ENCODE results near the gene USP31.

Gene USP31, protein sequence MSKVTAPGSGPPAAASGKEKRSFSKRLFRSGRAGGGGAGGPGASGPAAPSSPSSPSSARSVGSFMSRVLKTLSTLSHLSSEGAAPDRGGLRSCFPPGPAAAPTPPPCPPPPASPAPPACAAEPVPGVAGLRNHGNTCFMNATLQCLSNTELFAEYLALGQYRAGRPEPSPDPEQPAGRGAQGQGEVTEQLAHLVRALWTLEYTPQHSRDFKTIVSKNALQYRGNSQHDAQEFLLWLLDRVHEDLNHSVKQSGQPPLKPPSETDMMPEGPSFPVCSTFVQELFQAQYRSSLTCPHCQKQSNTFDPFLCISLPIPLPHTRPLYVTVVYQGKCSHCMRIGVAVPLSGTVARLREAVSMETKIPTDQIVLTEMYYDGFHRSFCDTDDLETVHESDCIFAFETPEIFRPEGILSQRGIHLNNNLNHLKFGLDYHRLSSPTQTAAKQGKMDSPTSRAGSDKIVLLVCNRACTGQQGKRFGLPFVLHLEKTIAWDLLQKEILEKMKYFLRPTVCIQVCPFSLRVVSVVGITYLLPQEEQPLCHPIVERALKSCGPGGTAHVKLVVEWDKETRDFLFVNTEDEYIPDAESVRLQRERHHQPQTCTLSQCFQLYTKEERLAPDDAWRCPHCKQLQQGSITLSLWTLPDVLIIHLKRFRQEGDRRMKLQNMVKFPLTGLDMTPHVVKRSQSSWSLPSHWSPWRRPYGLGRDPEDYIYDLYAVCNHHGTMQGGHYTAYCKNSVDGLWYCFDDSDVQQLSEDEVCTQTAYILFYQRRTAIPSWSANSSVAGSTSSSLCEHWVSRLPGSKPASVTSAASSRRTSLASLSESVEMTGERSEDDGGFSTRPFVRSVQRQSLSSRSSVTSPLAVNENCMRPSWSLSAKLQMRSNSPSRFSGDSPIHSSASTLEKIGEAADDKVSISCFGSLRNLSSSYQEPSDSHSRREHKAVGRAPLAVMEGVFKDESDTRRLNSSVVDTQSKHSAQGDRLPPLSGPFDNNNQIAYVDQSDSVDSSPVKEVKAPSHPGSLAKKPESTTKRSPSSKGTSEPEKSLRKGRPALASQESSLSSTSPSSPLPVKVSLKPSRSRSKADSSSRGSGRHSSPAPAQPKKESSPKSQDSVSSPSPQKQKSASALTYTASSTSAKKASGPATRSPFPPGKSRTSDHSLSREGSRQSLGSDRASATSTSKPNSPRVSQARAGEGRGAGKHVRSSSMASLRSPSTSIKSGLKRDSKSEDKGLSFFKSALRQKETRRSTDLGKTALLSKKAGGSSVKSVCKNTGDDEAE (N-terminal part only)

DNA sequence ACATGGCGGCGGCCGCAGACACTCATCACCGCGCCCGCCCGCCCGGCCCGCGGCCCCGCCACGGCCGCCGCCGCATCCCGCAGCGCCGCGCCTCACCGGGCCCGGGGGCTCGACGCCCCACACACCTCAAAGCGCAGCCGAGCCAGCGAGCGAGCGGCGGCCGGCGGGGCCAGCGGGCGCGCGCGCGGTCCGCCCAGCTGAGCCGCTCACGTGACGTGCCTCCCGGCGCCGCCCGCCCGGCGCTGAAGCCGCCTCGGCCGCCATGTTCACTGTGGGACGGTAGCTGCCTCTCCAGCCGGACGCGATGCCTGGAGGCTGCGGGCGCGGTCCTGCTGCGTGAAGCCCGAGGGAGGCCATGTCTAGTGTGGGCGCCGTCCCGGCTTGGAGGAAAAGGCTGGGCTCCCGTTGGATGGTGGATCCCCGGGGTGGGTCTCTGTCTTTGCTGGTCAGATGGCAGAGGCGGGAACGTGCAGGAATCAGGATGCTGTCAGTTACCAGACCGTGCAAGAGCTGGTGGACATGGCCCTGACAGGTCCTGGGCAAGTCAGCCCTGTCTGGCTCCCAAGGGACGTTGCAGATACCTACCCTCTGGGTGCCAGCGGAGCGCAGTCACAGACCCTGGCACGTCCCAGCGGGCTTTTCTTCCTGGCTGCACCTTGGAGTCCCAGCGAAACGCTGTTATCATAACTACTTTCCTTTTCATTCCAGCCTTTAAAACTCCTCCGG, at the start of gene USP31:
Gene USP31, minus strand, starts transcription at position 186 of the 726 bp plus-strand sequence. Its CDS starts 182 bp downstream, at position 4.
- peak; percentile 86 for DNase-seq

DNA sequence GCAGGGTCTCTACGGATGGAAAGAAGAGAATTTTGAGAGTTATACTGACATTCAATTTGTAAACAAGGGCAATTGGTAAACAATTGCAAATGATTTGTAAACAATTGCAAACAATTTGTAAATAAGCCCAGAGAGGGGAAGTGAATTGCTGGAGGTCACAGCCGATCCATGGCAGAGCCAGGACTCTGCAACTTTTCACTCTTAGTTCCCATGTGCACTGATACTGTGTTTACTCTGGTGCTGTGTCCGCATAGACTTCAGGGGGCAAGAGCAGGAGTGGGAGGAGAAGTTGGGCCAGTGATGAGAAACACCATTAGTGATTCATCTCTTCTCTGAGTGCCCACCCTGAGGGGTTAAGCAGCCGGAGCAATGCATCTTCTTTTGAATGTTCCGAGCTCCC, 47.3 kb upstream of the USP31 start:
- DNase-seq, result no peak

DNA sequence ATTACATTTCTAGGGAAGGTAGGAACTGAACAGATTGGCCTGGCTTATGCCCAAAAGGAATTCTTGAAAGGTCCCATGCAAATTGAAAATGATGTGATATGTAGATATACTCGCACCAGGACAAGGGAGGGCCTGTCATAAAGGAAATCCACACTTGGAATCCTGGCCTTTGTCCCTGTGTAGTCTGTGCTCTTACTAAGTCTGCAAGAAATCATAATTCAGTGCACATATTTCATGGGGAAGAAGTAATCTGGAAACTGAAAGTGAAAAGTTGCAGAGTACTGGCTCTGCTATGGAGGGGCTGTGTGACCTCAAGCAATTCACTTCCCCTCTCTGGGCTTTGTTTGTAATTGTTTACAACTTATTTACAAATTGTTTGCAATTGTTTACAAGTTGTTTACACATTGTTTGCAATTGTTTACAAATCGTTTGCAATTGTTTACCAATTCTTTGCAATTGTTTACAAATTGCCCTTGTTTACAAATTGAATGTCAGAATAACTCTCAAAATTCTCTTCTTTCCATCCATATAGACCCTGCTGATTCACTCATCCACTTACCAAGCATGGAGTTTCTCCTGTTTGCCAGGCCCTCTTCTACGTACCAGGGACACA, 46.2 kb upstream of the USP31 start:
- DNase-seq, result no peak

DNA sequence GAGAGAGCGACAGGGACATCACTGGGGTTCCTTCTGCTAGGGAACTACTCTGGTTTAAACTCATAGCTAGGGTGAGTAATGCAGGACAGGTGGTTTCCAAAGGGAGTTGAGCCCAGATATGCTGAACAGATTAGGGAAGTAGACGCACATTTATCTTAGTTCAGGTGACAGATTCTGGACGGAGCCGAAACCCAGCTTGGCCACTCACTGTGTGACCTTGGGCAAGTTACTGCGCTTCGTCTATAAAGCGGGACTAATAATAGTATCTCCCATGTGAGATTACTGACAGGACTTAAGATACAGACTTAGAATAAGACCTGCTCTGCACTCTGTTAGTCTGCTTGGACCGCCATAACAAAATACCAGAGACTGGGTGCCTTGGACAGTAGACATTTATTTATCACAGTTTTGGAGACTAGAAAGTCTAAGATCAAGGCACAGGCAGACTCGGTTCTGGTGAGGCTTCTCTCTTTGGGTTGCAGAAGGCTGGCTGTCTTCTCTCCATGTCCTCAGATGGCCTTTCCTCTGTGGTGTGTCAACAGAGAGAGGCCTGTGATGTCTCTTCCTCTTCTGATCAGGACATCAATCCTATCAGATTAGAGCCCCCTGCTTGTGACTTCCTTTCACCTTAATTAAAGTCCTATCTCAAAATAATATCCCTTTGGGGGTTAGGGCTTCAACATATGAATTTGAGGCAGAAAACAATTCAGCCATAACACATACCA, 45.4 kb upstream of the USP31 start:
- no peak for DNase-seq

DNA sequence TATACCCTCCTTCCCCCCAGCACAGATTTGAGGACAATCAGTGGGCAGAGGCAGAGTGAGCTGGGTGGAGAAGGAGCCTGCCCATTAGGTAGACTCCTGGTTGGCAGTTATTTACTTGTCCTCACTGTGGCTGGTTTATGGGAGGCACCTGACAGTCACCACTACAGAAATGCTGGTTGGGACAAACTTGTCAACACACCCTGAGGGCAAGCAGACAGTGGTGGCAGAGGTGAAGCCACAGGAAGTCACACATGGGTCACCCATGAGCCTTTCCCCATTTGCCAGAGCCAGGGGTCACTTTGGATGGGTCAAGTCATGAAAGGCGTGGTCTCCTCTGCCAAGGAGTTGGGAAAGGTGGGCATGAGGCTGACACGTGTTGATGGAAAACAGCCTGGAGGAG, 39.7 kb upstream of the USP31 start:
- no peak for DNase-seq

DNA sequence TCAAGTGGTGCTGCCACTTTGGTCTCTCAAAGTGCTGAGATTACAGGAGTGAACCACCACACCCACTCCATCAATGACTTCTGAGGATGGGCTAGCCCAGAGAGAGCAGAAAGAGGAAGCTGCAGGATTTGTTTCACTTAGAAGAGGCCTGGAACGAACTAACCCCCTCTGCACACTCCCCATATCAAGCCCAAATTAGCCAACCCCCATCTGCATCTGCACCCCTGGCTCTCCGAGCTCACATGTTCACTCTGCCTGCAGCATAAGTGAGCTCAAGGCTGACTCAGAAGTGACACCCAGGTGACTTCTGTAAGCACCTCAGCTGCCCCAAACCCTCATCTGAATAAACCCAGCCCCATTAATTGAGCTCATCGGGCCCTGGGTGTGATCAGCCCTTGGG, 38.1 kb upstream of the USP31 start:
- no peak for DNase-seq

DNA sequence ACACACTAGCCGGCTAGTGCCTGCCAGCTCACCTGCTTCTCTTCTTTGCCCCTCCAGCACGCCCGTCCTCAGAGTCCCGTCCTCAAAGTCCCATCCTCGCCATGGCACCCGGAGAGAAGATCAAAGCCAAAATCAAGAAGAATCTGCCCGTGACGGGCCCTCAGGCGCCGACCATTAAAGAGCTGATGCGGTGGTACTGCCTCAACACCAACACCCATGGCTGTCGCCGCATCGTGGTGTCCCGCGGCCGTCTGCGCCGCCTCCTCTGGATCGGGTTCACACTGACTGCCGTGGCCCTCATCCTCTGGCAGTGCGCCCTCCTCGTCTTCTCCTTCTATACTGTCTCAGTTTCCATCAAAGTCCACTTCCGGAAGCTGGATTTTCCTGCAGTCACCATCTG, 36.9 kb upstream of the USP31 start:
- DNase-seq, result no peak

DNA sequence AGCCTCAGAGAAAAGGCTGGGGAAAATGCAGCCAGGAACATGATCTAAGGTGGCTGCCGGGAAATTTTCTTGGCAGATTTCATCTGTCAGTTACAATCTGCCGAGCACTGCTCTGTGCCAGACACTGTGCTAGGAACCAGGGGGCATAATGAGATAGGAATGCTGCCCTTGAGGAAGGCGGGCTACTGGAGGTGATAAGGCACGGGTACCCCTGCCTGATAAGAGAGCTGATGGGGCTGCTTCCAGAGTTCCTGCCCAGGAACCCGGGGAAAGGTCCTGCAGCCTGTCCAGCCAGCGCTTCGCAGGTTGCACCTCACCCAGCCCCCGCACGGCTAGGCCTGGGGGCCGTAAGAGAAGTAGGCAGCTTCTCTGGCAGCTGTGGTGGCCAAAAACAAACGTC, 36.4 kb upstream of the USP31 start:
- DNase-seq, result no peak

DNA sequence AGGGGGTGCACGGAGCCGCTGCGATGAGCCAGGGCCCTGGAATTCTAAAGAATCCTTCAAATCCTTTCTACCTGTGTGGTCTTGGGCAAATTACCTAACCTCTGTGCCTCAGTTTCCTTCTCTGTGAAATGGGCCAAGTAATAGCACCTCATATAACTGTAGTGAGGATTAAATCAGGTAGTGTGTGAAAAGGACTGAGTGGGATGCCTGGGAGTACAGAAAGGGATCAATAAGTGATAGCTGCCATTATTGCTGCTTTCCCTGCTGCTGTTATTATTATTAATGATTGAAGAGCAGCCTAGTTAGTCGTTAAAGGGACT, 34.3 kb upstream of the USP31 start:
- no peak for DNase-seq

DNA sequence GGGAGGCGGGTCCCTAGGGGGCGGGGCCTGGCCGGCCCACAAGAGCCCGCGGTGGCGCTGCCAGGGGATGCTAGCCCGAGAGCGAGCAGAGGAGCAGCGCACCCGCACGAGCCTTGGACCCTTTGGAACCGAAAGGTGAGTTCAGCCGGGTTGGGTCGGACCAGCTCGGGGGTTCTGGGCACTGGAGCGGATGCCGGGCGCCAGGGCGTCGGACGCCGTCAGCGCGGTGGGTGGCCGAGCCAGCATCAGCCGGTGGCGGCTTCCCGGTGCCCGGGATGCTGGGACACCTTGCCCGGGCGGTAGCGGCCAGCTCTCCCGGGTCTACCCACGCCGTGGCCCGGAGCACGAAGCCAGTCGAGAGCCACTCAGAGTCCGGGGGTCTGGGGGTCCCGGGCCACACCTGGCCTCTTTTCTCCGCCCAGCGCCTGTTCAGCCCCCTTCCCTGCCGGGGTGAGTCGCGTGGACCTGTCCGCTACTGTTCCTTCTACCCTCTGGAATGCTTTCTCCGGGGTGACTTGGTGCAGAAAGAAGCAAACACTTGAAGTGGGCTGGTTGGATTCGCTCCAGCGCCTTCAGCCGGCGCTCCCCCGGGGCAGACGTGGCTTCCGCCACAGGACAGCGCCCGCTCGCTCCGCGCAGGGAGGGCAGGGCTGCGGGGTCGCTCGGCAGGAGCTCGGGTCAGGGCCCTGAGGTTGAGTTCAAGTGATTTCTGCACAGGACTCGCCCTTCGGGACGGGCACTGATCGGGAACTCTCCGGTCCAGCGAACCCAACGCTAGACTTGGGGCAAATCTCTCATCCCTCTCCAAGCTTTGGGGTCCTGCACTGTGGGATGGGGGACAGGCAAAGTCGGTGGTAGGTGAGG, 33.7 kb upstream of the USP31 start, which contains the start of gene SCNN1G:
Gene SCNN1G, plus strand, starts transcription at position 67 of the 864 bp plus-strand sequence. CDS start 3,527 bp downstream, outside the sequence.
- DNase-seq, result no peak

DNA sequence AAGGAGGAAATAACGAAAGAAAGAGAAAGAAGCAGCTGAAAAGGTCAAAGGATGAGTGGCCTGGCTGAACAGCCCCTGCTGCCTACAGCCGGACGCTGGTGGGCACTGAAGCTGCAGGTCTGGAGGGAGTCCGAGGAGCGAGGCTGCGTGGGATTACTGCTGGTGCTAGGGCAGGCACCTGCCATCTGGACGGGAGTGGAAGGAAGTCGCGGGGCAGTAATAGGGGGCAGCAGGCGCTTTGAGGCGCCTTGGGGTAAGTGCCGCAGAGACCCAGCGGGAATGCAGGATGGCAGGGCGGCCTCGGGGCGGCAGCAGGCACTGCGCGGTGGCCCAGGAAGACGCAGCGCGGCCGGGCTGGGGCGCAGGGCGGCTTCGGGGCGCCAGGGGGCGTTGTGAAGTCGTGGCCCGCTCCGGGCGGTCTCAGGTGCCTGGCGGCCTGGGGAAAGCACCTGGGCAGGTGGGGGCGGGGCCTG, 33.0 kb upstream of the USP31 start:
- peak; percentile 18 for DNase-seq

DNA sequence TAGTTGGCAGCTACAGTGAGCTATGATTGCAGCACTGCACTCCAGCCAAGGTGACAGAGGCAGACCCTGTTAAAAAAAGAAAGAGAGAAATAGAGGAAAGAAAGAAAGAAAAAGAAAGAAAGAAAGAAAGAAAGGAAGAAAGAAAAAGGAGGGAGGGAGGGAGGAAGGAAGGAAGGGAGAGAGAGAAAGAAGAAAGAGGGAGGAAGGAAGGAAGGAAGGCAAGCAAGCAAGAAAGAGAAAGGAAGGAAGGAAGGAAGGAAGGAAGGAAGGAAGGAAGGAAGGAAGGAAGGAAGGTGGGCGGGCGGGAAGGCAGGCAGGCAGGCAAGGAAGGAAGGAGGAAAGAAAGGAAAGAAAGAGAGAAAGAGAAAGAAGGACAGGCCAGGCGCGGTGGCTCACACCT, 32.3 kb upstream of the USP31 start:
- DNase-seq, result no peak

DNA sequence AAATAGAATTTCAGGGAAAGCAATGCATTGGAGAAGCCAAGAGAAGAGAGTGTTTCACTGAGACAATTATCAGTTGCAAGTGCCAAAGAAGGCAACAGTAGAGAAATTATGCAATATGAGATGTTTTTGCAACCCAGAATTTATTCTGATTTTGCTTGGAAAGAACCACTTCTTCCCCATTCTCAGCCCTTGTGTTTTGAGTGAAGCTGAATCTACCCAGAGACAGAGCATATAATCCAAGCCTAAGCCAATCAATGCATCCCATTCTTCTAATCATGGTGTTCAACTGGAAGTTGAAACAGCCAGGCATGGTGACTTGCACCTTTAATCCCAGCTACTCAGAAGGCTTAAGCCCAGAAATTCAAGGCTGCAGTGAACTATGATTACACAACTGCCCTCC, 26.4 kb upstream of the USP31 start:
- no peak for DNase-seq

DNA sequence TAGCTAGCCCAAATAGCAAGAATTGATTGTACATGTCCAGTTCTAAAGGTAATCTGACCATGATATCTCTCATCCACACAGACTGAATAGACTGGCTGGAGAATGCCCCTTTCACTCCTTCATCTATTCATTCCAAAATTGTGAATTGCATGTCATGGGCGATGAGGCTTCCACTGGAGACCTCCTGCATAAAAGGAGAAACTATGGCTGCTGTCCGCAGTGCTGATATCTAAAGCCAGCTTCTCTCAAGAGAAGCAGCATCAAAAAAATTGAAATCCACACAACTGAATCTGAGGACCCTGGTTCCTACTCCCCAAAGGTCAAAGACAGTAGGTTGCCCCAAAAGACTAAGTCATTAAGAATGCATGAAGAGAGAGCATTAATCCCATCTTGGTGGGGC, 25.4 kb upstream of the USP31 start:
- DNase-seq, result no peak

DNA sequence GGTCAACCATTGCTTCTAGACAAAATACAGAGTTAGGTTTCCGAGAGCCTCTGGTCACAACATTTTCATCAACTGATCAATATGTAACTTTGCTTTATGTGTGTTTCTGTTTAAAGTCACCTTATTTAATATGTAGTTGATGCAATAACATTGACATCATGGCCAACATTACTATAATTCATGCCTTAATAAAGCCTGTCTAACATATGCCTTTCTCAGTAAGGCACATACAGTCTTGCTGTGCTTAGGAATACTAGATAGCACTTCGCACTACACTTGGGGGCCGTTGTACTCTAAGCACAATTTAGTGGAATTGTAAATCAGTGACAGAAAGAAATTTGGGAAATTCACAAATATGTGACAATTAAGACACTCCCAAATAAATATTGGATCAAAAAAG, 23.7 kb upstream of the USP31 start:
- no peak for DNase-seq

DNA sequence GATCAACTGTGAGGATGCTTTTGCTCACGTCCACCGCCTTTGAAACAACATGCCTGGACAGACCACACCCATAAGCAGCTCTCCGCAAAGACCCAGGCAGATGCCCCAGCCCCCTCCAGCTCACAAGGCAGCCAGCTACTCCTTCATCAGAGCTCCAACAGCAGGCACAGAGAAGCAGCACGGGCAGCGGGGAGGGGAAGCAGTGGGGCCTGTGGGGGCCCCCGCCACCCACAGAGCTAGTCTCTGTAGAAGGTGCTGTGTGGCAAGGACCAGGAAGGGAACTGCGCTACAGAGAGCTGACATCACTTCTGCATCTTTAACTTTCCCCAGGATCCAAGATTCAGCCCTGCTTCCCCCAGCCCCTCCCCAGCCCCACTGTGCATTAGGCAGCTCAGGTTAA, 23.3 kb upstream of the USP31 start:
- DNase-seq, result no peak

DNA sequence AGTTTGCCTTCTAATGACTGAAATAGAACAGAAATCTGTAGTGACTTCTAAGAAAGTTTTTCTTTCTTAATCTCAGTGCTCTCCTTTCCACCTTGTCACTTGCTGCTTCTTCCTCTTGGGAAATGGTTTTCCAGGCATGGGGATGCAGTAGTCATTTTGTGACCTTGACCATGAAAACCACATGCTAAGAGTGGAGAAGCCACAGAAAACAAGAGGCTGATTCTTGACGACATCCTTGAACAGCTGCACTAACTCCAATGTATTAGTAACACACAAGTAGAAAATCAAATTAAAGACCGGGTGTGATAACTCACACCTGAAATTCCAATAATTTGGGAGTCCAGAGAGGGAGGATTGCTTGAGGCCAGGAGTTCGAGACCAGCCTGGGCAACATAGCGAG, 15.5 kb upstream of the USP31 start:
- DNase-seq, result no peak

DNA sequence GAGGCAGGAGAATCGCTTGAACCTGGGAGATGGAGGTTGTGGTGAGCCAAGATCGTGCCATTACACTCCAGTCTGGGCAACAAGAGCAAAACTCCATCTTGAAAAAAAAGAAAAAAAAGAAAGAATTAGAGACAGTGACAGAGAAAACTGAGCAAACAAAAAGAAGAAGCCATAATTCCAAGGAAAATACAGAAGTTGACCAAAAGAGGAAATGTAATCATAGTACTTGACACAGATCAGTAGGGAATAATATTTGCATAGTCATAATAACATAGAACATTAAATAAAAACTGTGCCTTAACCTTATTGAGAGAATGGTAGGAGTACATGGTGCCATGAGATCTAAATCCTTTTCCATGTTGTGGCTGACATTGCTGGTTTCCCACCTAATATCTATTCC, 14.7 kb upstream of the USP31 start:
- no peak for DNase-seq

DNA sequence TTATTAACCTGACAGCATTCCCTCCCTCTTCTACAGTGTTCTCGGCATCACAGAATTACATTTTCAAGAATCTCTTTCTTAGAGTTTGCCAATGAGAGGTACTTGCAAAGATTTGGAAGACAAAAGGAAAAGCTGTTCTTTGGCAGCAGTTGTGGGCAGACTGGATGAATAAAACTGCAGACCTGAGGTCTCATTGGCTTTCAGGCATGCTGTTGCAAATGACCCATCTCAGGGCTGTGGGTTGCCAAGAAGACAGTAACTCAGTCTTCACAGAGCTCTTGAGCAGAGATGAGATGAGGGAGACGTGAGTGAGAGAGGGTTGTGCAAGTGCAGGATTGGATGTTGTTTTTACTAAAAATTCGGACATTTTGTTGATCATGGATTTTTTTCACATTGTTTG, 11.3 kb upstream of the USP31 start:
- DNase-seq, result no peak

DNA sequence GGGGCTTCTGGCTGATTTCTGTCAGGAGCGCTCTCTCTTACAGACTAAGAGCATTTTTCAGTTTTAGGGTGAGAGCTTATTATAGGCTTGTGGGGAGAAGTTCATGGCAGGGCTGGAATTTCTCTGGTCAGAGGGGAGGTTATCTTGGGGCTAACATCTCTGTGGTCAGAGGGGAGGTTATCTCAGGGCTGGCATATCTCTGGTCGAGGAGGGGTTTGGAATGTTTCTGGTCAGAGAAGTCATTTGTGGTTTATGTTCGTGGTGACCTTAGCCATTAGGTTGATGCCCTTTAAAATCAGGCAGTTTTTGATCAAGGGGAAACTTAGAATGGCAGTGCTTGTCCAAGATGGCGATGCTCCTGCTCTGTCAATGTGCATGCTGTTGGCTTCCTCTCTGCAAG, 10.8 kb upstream of the USP31 start:
- DNase-seq, result no peak

Measured in DMS 273 treated with DMSO at 0.1 percent for 48 hours (cell line).